ENCODE data around the gene SLC17A2. TPM values are rescaled to one million over a fixed set of nuclear protein-coding genes. Genes with fewer than 3 reads are reported as not detected.
A peak's percentile ranks its signal among the peaks of the same experiment; 100 is the strongest.

Gene SLC17A2
- total and polyA plus RNA-seq, 2 of the 8 experiments (the other 6 are each of a cell fraction or from before 2014, with no cell fraction given): not detected

GRCh38 chr6:25942561-25943147 lies 12.2 kb upstream of the SLC17A2 start:
- Histone ChIP-seq H3K14ac (ENCODE audit: insufficient read length) (no peak overlapping the region), H2BK12ac (ENCODE audit: low read depth, low read length) (no peak overlapping the region), H3K27ac (ENCODE audit: low read depth, low read length) (no peak overlapping the region), H3K79me2 (ENCODE audit: control insufficient read depth in 1 of 2, insufficient read depth in 2 of 2, low read length in 2 of 2) (no peaks in the 10 kb centered on the region), H4K5ac (ENCODE audit: insufficient read length, low read depth, low read length) (no peak overlapping the region), H4K91ac (replicated peaks; ENCODE audit: insufficient read length, low read length) (no peak overlapping the region), H3K4me3 (ENCODE audit: extremely low read depth in 1 of 4, insufficient read depth in 2 of 4, low read depth in 3 of 4, low read length in 4 of 4) (no peak overlapping the region), H4K20me1 (replicated peaks in 1 of 2; ENCODE audit: control insufficient read depth in 1 of 2, insufficient read depth in 2 of 2, low read length in 2 of 2) (no peaks in the 10 kb centered on the region), H3K18ac (ENCODE audit: extremely low read depth, low read length) (no peak overlapping the region), H3K4ac (replicated peaks; ENCODE audit: insufficient read length, low read depth, low read length) (no peak overlapping the region), H2BK20ac (ENCODE audit: low read length) (no peak overlapping the region), H2BK15ac (ENCODE audit: low read length) (no peak overlapping the region), H3K9ac (replicated peaks in 1 of 4; ENCODE audit: extremely low read depth in 1 of 4, low read depth in 3 of 4, low read length in 3 of 4) (no peak overlapping the region), H2BK5ac (ENCODE audit: low read depth, low read length) (no peak overlapping the region), H3K36me3 (ENCODE audit: control insufficient read depth in 2 of 4, insufficient read depth in 4 of 4, low read length in 3 of 4) (no peaks in the 10 kb centered on the region; a peak in 1 of 8 replicates), H3K27me3 (replicated peaks in 1 of 4; ENCODE audit: control insufficient read depth in 3 of 4, extremely low read depth in 1 of 4, insufficient read depth in 3 of 4, low read length in 3 of 4) (no peaks in the 10 kb centered on the region), H2AFZ (ENCODE audit: low read length) (no peak overlapping the region), H3K4me1 (replicated peaks in 1 of 4; ENCODE audit: control insufficient read depth in 3 of 4, insufficient read depth in 4 of 4, low read length in 3 of 4) (no peaks in the 10 kb centered on the region), H3K23ac (ENCODE audit: insufficient read length) (no peak overlapping the region), H4K8ac (ENCODE audit: extremely low read depth, insufficient read depth, low read length) (no peak overlapping the region), H3K23me2 (ENCODE audit: low read depth, low read length) (no peaks in the 10 kb centered on the region), H3K56ac (replicated peaks; ENCODE audit: insufficient read length, low read depth, low read length) (no peak overlapping the region), H2BK120ac (replicated peaks; ENCODE audit: low read depth, low read length) (no peak overlapping the region), H2AK5ac (ENCODE audit: low read depth, low read length) (no peak overlapping the region), H3K4me2 (ENCODE audit: insufficient read depth in 1 of 2, low read depth in 2 of 2, low read length in 2 of 2) (no peak overlapping the region), H3K79me1 (ENCODE audit: low read depth, low read length) (no peaks in the 10 kb centered on the region), H3K9me3 (ENCODE audit: insufficient read depth in 2 of 2, low read depth in 1 of 2, low read length in 1 of 2) (peaks cover 0 to 8% of the 10 kb centered on the region in 2 experiments; a peak in 2 of 4 replicates)
- TF ChIP-seq CTCF (IDR thresholded peaks at IDR 0.05; ENCODE audit: control extremely low read depth in 1 of 3, insufficient read depth in 1 of 3, low read depth in 1 of 3, low read length in 3 of 3) (peak in 2 of 3 experiments; percentile 49 to 58; a peak in 2 of 4 replicates), RAD21 (IDR thresholded peaks at IDR 0.05 in 1 of 2, conservative IDR thresholded peaks at IDR 0.05 in 1 of 2; ENCODE audit: low read depth in 2 of 2, low read length in 2 of 2) (peak; percentile 83), POU5F1 (IDR thresholded peaks at IDR 0.05; ENCODE audit: low read depth, low read length) (no peak), POLR2A (IDR thresholded peaks at IDR 0.05; ENCODE audit: control extremely low read depth in 1 of 2, low read depth in 2 of 2, low read length in 2 of 2) (no peak)
- WGBS, 2 experiments (ENCODE audit: extremely low coverage in 1 of 2, insufficient coverage in 1 of 2, insufficient read length in 1 of 2, insufficient replicate concordance in 2 of 2, low coverage in 1 of 2, low lambda C conversion rate in 2 of 2, missing lambda C conversion rate in 1 of 2): 77% methylated on average over 3 of the region's 3 CpGs; no CpG with 5 or more reads in 1 of the 2 experiments
- ChIA-PET POLR2A (ENCODE audit: partially characterized antibody) (no interaction called here), CTCF (ENCODE audit: partially characterized antibody) (interaction anchor here (0.7 to 2.3 kb wide), 8 partner anchors 12 to 225 kb away, joined by 3 to 8 read pairs (median 3); partner anchors contain the start of genes SLC17A2 and SLC17A4)
- FAIRE-seq (no peak), DNase-seq (ENCODE audit: low read depth in 1 of 2, low spot score in 2 of 2) (no peak)

Measured in H1 (cell line).